Neural cell (in vitro differentiated cells): Measurements from ENCODE around the gene REG1B.

Source experiments
- EP300 ChIP-seq: fragments of 450-650 bp; conservative IDR thresholded peaks from 2 replicates; pipeline ENCODE4 v1.6.1; 2014; ENCODE audit warnings: antibody characterized with exemption, mild to moderate bottlenecking, moderate library complexity; ENCODE audit not compliant: poor library complexity, severe bottlenecking
- EZH2 ChIP-seq: fragments of 200-600, 300-800 bp; shearing (Covaris generic), sonication (generic); IDR thresholded peaks from 2 replicates; pipeline ENCODE4 v1.6.1; 2014; ENCODE audit warnings: antibody characterized with exemption, low read length, borderline replicate concordance, mild to moderate bottlenecking; ENCODE audit not compliant: insufficient read depth, poor library complexity, severe bottlenecking
- POLR2AphosphoS5 ChIP-seq: IDR thresholded peaks from 2 replicates; pipeline ENCODE4 v1.6.1; 2012
- RAD21 ChIP-seq: fragments of 450-650 bp; conservative IDR thresholded peaks from 2 replicates; pipeline ENCODE4 v1.6.1; 2014; ENCODE audit warnings: antibody characterized with exemption, mild to moderate bottlenecking, moderate library complexity
- SMC3 ChIP-seq: fragments of 450-650 bp; conservative IDR thresholded peaks from 2 replicates; pipeline ENCODE4 v1.6.1; 2014; ENCODE audit warnings: antibody characterized with exemption, mild to moderate bottlenecking, moderate library complexity; ENCODE audit not compliant: poor library complexity
- TAF1 ChIP-seq: IDR thresholded peaks from 2 replicates; pipeline ENCODE4 v1.6.1; 2012; ENCODE audit warnings: low read depth
- TF ChIP-seq, protein P1 (sequence below): fragments of 450-650 bp; IDR thresholded peaks from 2 replicates; pipeline ENCODE4 v1.5.1; 2014; ENCODE audit warnings: antibody characterized with exemption, mild to moderate bottlenecking, moderate library complexity; ENCODE audit not compliant: poor library complexity, severe bottlenecking
- TF ChIP-seq, protein P2 (sequence below): IDR thresholded peaks from 2 replicates; pipeline ENCODE4 v1.6.1; 2012; ENCODE audit warnings: borderline replicate concordance

GRCh38 chr2:79125721-79125985, 37.9 kb upstream of the REG1B start:
- TF ChIP-seq EP300 (no peak), POLR2AphosphoS5 (no peak), TAF1 (no peak), EZH2 (no peak), SMC3 (no peak), RAD21 (no peak)
- TF ChIP-seq, protein P1, sequence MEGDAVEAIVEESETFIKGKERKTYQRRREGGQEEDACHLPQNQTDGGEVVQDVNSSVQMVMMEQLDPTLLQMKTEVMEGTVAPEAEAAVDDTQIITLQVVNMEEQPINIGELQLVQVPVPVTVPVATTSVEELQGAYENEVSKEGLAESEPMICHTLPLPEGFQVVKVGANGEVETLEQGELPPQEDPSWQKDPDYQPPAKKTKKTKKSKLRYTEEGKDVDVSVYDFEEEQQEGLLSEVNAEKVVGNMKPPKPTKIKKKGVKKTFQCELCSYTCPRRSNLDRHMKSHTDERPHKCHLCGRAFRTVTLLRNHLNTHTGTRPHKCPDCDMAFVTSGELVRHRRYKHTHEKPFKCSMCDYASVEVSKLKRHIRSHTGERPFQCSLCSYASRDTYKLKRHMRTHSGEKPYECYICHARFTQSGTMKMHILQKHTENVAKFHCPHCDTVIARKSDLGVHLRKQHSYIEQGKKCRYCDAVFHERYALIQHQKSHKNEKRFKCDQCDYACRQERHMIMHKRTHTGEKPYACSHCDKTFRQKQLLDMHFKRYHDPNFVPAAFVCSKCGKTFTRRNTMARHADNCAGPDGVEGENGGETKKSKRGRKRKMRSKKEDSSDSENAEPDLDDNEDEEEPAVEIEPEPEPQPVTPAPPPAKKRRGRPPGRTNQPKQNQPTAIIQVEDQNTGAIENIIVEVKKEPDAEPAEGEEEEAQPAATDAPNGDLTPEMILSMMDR = no peak
- TF ChIP-seq, protein P2, sequence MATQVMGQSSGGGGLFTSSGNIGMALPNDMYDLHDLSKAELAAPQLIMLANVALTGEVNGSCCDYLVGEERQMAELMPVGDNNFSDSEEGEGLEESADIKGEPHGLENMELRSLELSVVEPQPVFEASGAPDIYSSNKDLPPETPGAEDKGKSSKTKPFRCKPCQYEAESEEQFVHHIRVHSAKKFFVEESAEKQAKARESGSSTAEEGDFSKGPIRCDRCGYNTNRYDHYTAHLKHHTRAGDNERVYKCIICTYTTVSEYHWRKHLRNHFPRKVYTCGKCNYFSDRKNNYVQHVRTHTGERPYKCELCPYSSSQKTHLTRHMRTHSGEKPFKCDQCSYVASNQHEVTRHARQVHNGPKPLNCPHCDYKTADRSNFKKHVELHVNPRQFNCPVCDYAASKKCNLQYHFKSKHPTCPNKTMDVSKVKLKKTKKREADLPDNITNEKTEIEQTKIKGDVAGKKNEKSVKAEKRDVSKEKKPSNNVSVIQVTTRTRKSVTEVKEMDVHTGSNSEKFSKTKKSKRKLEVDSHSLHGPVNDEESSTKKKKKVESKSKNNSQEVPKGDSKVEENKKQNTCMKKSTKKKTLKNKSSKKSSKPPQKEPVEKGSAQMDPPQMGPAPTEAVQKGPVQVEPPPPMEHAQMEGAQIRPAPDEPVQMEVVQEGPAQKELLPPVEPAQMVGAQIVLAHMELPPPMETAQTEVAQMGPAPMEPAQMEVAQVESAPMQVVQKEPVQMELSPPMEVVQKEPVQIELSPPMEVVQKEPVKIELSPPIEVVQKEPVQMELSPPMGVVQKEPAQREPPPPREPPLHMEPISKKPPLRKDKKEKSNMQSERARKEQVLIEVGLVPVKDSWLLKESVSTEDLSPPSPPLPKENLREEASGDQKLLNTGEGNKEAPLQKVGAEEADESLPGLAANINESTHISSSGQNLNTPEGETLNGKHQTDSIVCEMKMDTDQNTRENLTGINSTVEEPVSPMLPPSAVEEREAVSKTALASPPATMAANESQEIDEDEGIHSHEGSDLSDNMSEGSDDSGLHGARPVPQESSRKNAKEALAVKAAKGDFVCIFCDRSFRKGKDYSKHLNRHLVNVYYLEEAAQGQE = no peak
